ENCODE results near the gene SYNPO. TPM values are rescaled to one million over a fixed set of nuclear protein-coding genes. Genes with fewer than 3 reads are reported as not detected.

Gene SYNPO
- total RNA-seq, 1 donor from 2014 or later = 40.2 TPM

DNA sequence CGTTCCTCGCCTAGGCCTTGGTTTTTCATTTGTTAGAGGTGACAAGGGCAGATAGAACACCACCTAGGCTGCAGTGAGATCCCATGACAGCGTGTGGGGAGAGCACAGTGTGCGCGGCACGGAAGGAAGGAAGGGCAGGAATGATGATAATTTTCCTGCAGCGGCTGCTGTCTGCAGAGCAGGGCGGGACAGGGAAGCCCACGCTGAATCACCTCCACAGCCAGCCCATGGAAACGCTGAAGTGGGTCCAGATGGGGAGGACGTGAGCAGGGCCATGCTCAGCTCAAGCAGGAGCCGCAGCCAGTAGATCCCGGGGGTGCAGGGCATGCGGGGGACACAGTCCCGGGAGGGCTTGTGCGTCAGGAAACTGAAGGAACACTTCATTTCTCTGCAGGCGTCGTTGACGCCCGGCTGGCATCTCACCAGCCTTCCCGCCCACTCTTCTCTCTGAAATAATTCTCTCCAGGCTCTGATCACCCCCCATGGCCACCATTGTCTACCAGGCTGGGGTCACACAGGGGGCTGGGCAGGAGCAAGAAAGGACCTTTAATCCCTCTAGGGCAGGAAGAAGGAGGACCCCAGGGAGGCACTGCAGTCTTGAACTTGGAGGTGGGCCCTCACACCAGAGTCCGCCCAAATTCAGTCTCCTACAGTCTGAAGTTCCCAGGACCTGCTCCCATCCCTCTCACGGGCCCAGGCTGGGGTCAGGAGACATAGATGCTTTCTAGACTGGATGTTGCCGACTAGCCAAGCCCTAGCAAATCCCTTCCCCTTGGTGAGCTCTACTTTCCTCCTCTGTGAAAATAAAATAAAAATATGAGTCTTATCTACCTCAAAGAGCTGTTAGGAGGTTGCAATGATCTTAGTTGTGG, 20.9 kb upstream of the SYNPO start:
- no peaks in the 10 kb centered on the region for H3K27me3 ChIP-seq (ENCODE audit: insufficient read depth, low read length)
- Mint-ChIP-seq H3K9me3 (ENCODE audit: unreplicated experiment) (no peaks in the 10 kb centered on the region), H3K27me3 (ENCODE audit: low read depth, unreplicated experiment) (peaks cover 39% of the 10 kb centered on the region), H3K36me3 (ENCODE audit: low read depth, unreplicated experiment) (no peaks in the 10 kb centered on the region), H3K4me3 (ENCODE audit: unreplicated experiment) (no peak overlapping the region), H3K27ac (ENCODE audit: unreplicated experiment) (no peak overlapping the region), H3K4me1 (ENCODE audit: low read depth, unreplicated experiment) (peaks cover 33% of the 10 kb centered on the region)
- no peaks in the 10 kb centered on the region for H3K79me2 ChIP-seq (ENCODE audit: insufficient read depth, low read length)
- H3K27ac ChIP-seq (ENCODE audit: low read depth, low read length) = peak overlapping the region; percentile 2
- FAIRE-seq (no peak), DNase-seq (ENCODE audit: low read depth) (peak; percentile 89)
- peak overlapping the region; percentile 15 for H3K4me2 ChIP-seq (ENCODE audit: low read length)
- H2AFZ ChIP-seq (ENCODE audit: low read depth, low read length) = peak overlapping the region; percentile 64
- no peaks in the 10 kb centered on the region for H3K9me3 ChIP-seq (ENCODE audit: insufficient read depth, low read depth, low read length)
- H3K36me3 ChIP-seq (ENCODE audit: insufficient read depth, low read length) = no peaks in the 10 kb centered on the region
- peaks cover 61% of the 10 kb centered on the region for H3K4me1 ChIP-seq (ENCODE audit: insufficient read depth, low read length)
- no peak overlapping the region for H3K4me3 ChIP-seq (ENCODE audit: insufficient read depth, low read depth, low read length)
- no peak overlapping the region for H3K9ac ChIP-seq (ENCODE audit: low read length)
- H4K20me1 ChIP-seq (ENCODE audit: insufficient read depth, low read length) = no peaks in the 10 kb centered on the region
- TF ChIP-seq, protein P1, sequence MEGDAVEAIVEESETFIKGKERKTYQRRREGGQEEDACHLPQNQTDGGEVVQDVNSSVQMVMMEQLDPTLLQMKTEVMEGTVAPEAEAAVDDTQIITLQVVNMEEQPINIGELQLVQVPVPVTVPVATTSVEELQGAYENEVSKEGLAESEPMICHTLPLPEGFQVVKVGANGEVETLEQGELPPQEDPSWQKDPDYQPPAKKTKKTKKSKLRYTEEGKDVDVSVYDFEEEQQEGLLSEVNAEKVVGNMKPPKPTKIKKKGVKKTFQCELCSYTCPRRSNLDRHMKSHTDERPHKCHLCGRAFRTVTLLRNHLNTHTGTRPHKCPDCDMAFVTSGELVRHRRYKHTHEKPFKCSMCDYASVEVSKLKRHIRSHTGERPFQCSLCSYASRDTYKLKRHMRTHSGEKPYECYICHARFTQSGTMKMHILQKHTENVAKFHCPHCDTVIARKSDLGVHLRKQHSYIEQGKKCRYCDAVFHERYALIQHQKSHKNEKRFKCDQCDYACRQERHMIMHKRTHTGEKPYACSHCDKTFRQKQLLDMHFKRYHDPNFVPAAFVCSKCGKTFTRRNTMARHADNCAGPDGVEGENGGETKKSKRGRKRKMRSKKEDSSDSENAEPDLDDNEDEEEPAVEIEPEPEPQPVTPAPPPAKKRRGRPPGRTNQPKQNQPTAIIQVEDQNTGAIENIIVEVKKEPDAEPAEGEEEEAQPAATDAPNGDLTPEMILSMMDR (IDR thresholded peaks at IDR 0.05; ENCODE audit: insufficient read depth, low read depth, low read length) = no peak
- TF ChIP-seq EZH2 (IDR thresholded peaks at IDR 0.05; ENCODE audit: insufficient read depth, low read length) = no peak

DNA sequence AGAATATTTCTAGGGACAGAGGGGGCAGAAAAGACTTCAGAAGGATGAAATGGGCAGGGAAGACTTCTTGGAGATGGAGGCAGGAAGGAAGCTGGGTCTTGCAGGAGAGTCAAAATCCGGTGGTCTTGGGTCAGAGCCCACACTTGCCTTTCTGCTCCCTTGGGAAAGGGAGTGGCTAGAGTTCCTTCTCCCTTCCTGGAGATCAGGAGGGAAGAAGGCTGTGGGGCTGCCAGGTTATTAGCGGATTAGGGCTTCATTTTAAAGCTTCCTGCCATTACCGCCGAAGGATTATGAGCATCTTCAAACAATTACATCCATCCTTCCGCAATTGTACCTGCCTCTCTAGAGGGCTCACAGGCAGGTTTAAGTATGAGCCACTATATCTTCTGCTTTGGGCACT, 19.2 kb upstream of the SYNPO start:
- H3K4me2 ChIP-seq (ENCODE audit: low read length) = no peak overlapping the region
- DNase-seq (ENCODE audit: low read depth) (no peak), FAIRE-seq (no peak)
- peaks cover 16% of the 10 kb centered on the region for H3K79me2 ChIP-seq (ENCODE audit: insufficient read depth, low read length)
- peaks cover 24% of the 10 kb centered on the region for H3K4me1 Mint-ChIP-seq (ENCODE audit: low read depth, unreplicated experiment)
- no peaks in the 10 kb centered on the region for H3K9me3 Mint-ChIP-seq (ENCODE audit: unreplicated experiment)
- TF ChIP-seq EZH2 (IDR thresholded peaks at IDR 0.05; ENCODE audit: insufficient read depth, low read length) = no peak
- TF ChIP-seq, protein P1 (IDR thresholded peaks at IDR 0.05; ENCODE audit: insufficient read depth, low read depth, low read length) = no peak
- no peak overlapping the region for H3K9ac ChIP-seq (ENCODE audit: low read length)
- no peaks in the 10 kb centered on the region for H3K27me3 ChIP-seq (ENCODE audit: insufficient read depth, low read length)
- peaks cover 28% of the 10 kb centered on the region for H3K27me3 Mint-ChIP-seq (ENCODE audit: low read depth, unreplicated experiment)
- H3K4me1 ChIP-seq (ENCODE audit: insufficient read depth, low read length) = peaks cover 60% of the 10 kb centered on the region
- H2AFZ ChIP-seq (ENCODE audit: low read depth, low read length) = no peak overlapping the region
- H3K9me3 ChIP-seq (ENCODE audit: insufficient read depth, low read depth, low read length) = no peaks in the 10 kb centered on the region
- H3K27ac ChIP-seq (ENCODE audit: low read depth, low read length) = peak overlapping the region; percentile 47
- no peak overlapping the region for H3K27ac Mint-ChIP-seq (ENCODE audit: unreplicated experiment)
- no peaks in the 10 kb centered on the region for H3K36me3 ChIP-seq (ENCODE audit: insufficient read depth, low read length)
- no peak overlapping the region for H3K4me3 ChIP-seq (ENCODE audit: insufficient read depth, low read depth, low read length)
- H3K36me3 Mint-ChIP-seq (ENCODE audit: low read depth, unreplicated experiment) = no peaks in the 10 kb centered on the region
- no peak overlapping the region for H3K4me3 Mint-ChIP-seq (ENCODE audit: unreplicated experiment)
- H4K20me1 ChIP-seq (ENCODE audit: insufficient read depth, low read length) = no peaks in the 10 kb centered on the region

DNA sequence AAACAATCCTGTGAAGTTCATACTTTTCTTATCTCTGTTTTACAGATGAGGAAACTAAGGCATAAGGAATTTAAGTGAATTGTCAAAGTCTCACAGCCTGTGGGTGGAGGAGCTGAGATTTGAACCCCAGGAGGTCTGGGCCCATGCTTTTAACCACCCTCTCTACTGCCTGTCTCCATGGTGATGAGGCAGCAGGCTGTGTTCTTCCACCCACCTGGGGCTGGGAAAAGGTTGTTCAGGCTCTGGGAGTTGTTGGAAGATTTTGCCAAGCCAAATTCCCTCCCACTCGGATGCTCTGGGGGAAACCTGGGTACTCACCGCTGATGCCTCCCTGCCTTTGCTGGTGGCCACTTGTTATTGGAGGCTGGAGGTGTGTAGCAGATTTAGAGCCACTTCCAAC, 18.3 kb upstream of the SYNPO start:
- Histone ChIP-seq H2AFZ (ENCODE audit: low read depth, low read length) (no peak overlapping the region), H4K20me1 (ENCODE audit: insufficient read depth, low read length) (no peaks in the 10 kb centered on the region), H3K36me3 (ENCODE audit: insufficient read depth, low read length) (no peaks in the 10 kb centered on the region), H3K4me2 (ENCODE audit: low read length) (peak overlapping the region; percentile 82), H3K4me3 (ENCODE audit: insufficient read depth, low read depth, low read length) (no peak overlapping the region), H3K79me2 (ENCODE audit: insufficient read depth, low read length) (peaks cover 24% of the 10 kb centered on the region), H3K9ac (ENCODE audit: low read length) (peak overlapping the region; percentile 40), H3K27ac (ENCODE audit: low read depth, low read length) (peak overlapping the region; percentile 19), H3K4me1 (ENCODE audit: insufficient read depth, low read length) (peaks cover 63% of the 10 kb centered on the region), H3K9me3 (ENCODE audit: insufficient read depth, low read depth, low read length) (no peaks in the 10 kb centered on the region), H3K27me3 (ENCODE audit: insufficient read depth, low read length) (no peaks in the 10 kb centered on the region)
- H3K36me3 Mint-ChIP-seq (ENCODE audit: low read depth, unreplicated experiment) = no peaks in the 10 kb centered on the region
- no peak overlapping the region for H3K4me3 Mint-ChIP-seq (ENCODE audit: unreplicated experiment)
- H3K27me3 Mint-ChIP-seq (ENCODE audit: low read depth, unreplicated experiment) = peaks cover 20% of the 10 kb centered on the region
- no peak for TF ChIP-seq EZH2 (IDR thresholded peaks at IDR 0.05; ENCODE audit: insufficient read depth, low read length)
- TF ChIP-seq, protein P1 (IDR thresholded peaks at IDR 0.05; ENCODE audit: insufficient read depth, low read depth, low read length) = no peak
- no peak for FAIRE-seq
- peak; percentile 90 for DNase-seq (ENCODE audit: low read depth)
- H3K27ac Mint-ChIP-seq (ENCODE audit: unreplicated experiment) = no peak overlapping the region
- H3K4me1 Mint-ChIP-seq (ENCODE audit: low read depth, unreplicated experiment) = peaks cover 25% of the 10 kb centered on the region
- no peaks in the 10 kb centered on the region for H3K9me3 Mint-ChIP-seq (ENCODE audit: unreplicated experiment)

Measured in astrocyte (in vitro differentiated cells and primary cell).